Gastrocnemius medialis (tissue), 4 donors: ENCODE data around the gene ZNHIT3.
"Not testable (repeated sequence)": the region's sequence is repeated elsewhere in the genome, so short reads cannot be mapped to it uniquely, and the experiment has no call there.

Source experiments
- POLR2A ChIP-seq, 2 donors: fragments of 450-650 bp; IDR thresholded peaks; one replicate each; pipeline ENCODE4 v1.6.1; 2017; ENCODE audit warnings: antibody characterized with exemption in 2 of 2, mild to moderate bottlenecking in 2 of 2, moderate library complexity in 2 of 2
- TF ChIP-seq, protein P1 (sequence below), 5 experiments: fragments of 450-650 bp in 3 of 5; fragments of 200-600 bp in 2 of 5; sonication (generic) in 2 of 5; IDR thresholded peaks in 4 of 5; conservative IDR thresholded peaks in 1 of 5; 1 replicate in 4 of 5; 2 replicates in 1 of 5; pipeline ENCODE4 v1.5.1; 2016 to 2019; ENCODE audit warnings: antibody characterized with exemption in 5 of 5, mild to moderate bottlenecking in 3 of 5, moderate library complexity in 3 of 5

- TF ChIP-seq, protein P1, sequence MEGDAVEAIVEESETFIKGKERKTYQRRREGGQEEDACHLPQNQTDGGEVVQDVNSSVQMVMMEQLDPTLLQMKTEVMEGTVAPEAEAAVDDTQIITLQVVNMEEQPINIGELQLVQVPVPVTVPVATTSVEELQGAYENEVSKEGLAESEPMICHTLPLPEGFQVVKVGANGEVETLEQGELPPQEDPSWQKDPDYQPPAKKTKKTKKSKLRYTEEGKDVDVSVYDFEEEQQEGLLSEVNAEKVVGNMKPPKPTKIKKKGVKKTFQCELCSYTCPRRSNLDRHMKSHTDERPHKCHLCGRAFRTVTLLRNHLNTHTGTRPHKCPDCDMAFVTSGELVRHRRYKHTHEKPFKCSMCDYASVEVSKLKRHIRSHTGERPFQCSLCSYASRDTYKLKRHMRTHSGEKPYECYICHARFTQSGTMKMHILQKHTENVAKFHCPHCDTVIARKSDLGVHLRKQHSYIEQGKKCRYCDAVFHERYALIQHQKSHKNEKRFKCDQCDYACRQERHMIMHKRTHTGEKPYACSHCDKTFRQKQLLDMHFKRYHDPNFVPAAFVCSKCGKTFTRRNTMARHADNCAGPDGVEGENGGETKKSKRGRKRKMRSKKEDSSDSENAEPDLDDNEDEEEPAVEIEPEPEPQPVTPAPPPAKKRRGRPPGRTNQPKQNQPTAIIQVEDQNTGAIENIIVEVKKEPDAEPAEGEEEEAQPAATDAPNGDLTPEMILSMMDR (IDR thresholded peaks at IDR 0.05 in 4 of 5, conservative IDR thresholded peaks at IDR 0.05 in 1 of 5), result not testable (repeated sequence)
- TF ChIP-seq POLR2A (IDR thresholded peaks at IDR 0.05), result not testable (repeated sequence)
These were observed 2.5 kb upstream of the ZNHIT3 start for GRCh38 chr17:36484021-36484420.
